Measurements from ENCODE around the gene ZNF143. TPM values are rescaled to one million over a fixed set of nuclear protein-coding genes. Genes with fewer than 3 reads are reported as not detected.

ZNF143 gene
- total RNA-seq, 1 donor from 2014 or later, result 41.4 TPM

DNA sequence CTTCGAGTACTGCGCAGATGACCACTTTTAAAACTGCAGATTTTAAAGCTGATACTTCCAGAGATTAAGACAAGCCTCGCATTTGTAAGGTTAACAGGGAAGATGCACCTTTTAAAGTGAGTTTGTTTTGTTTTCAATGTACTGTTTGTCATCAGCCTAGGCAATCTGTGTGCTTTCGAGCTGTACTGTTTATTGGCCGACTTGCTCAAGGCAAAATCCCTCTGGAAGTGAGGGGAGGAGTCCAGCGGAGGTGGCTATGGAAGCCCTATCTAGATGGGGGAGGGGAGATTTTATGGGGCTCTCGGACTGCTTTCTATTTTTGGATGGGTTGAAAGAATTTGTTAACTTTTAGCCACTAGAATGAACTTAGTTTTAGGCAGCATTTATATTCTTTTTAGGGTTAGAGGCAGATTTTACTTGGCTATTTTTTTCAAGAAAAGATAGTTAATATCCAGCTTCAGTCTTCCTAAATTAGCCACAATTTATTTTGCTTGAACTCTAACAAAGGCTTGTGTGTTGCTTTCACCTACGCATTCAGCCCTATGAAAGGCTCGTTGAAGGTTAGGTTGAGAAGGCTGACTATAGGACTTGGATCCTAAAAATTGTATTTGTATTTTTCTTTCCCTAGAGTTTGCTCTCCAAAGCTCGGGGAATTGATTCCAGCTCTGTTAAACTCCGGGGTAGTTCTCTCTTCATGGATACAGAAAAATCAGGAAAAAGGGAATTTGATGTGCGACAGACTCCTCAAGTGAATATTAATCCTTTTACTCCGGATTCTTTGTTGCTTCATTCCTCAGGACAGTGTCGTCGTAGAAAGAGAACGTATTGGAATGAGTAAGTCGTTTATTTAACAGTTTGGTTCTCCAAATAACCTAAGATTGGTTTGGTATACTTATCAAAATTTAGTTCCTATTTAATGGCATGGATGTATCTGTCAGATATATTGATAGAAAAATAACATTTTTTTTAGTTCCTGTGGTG is 114.7 kb downstream of the ZNF143 start:
- DNase-seq (ENCODE audit: low spot score), result peak; percentile 91

GRCh38 chr11:9576701-9577381 is 116.0 kb downstream of the ZNF143 start:
- DNase-seq (ENCODE audit: low spot score), result peak; percentile 28

GRCh38 chr11:9577556-9577955 is 116.7 kb downstream of the ZNF143 start:
- peak; percentile 75 for DNase-seq (ENCODE audit: low spot score)

Other genes starting within 250 kb of the ZNF143 start
- gene DENND5A, start 195.7 kb upstream of the ZNF143 start, total RNA-seq (ENCODE audit: insufficient read depth, low replicate concordance), result 169 TPM
- 27.0 TPM for gene TMEM41B, start 146.4 kb upstream of the ZNF143 start, total RNA-seq (ENCODE audit: insufficient read depth, low replicate concordance)
- 169 TPM for gene IPO7, start 76.4 kb upstream of the ZNF143 start, total RNA-seq (ENCODE audit: insufficient read depth, low replicate concordance)
- gene WEE1, start 112.7 kb downstream of the ZNF143 start, total RNA-seq (ENCODE audit: insufficient read depth, low replicate concordance), result 129 TPM
- 33.0 TPM for gene SWAP70, start 203.1 kb downstream of the ZNF143 start, total RNA-seq (ENCODE audit: insufficient read depth, low replicate concordance)